ENCODE measurements around the gene CCDC9B.
A peak's percentile ranks its signal among the peaks of the same experiment; 100 is the strongest.

CCDC9B gene

DNA sequence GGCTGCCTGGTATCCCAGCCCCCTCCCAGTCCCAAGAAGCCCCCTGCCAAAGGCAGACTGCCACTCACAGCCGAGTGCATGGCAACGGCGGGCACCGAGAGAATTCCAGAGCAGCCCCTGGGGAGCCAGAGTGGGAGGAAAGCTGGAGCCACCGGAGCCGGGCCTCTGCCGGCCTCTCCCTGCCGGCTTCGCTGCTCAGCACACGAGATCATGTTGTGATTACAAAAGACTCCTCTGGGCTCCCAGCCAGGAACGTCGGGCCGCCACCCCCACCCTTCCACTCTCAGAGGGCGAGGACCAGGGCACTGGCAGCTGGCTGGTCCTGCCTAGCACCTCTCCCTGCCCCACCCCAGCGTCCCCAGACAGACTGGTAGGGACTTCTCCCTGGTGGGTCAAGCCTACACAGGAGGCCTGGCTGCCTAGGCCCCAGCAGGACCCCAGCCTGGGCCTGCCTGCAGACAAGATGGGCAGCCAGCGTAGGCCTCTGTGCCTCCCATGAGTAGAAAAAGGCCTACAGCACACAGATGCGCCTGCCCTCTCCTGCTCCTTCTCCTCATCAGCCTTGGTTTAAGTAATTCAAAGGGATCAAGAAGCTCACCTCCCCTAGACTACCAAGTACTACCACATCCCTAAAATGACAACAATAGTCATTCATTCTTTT lies at the start of gene CCDC9B:
TSS of gene CCDC9B (minus strand) at position 200 of the 661 bp plus-strand sequence. CDS start at position 80, 120 bp downstream.
- DNase-seq, result peak; percentile 86

DNA sequence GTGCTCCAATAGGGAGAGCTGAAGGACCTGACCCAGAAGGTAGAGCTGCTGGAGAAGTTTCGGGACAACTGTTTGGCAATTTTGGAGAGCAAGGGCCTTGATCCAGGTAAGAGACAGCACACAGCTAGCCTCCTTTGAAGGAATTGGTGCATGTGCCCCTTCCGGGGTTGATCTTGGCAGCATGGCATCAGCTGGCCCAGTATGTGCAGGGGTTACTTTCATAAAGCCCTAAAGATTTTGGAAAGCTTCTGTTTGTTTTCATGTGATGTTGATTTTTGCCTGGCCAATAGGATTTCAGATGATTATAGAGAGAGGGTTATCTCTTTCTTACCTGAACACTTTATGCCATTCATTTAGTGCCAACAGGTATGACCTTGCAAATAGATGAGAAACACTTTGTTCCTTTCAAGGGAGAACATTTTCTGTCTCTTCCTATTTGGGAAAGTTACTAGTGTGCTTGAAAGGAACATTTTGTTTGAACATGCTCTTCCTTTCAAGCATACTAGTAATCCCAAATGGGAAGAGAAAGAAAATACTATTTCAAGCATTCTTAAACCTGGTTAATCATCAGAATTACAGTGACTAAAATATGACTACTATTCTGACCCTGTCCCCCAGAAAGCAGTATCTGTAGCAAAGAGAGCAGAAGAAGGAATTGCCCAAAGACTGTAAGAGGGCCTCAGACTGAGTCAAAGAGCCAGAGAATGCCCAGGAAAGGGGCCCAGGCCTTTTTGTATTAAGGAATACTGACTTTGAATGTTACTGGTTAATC lies 49.3 kb upstream of the CCDC9B start:
- DNase-seq, result no peak

GRCh38 chr15:40388941-40389823 lies 48.4 kb upstream of the CCDC9B start:
- no peak for DNase-seq

DNA sequence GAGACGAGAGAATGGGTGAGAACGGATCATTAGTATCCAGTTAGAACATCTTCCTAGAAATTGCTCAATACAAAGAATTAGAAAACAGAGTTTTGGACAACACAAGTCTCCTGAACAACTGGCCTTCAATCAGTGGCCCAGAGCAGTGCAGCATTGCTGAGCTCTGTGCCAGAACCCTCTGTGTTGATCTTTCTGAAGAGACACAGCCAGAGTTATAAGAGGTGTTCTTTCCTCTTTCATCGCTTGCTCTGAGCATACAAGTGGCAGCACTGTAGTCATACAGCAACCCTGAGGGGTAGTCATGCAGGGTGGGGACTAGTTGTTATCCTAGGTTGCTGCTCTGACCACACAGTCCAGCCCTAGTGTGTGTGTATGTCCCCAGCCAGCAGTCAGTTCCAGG lies 45.7 kb upstream of the CCDC9B start:
- no peak for DNase-seq

DNA sequence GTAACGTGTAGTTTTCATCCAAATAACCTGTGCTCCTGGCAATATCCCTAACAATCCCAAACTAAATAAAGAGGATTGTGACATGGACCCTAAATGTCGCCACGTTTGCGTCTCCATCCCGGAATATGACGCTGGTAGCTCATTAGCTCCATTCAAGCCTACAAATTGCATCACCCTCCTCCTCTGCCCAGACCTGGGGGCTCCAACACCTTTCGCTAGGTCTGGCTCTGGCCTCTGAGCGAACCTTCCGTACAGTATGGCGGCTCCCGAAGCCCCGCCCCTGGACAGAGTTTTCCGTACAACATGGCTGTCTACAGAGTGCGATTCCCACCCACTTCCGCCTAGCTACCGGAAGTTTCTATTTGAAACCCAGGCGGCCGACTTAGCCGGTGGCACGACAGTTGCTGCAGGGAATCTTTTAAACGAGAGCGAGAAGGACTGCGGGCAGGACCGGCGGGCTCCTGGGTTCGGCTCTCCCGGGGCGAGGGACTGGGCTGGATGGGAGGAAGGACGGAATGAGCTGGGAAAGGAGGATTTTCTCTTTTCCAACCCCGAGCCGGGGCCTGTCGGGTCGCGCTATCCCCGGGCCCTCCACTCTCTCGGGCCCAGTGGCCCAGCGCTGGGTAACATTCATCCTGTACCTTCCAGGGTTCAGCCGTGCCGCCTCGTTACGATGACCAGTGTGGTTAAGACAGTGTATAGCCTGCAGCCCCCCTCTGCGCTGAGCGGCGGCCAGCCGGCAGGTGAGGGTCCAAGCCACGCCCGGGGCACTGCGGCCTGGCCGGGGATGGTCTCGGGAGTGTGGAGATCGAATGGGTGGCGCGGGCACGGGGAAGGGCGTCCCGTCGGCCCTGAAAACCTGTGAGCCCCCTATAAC lies 42.1 kb upstream of the CCDC9B start, which contains the start of gene KNSTRN:
TSS of gene KNSTRN (plus strand) at position 142 of the 877 bp plus-strand sequence. CDS start at position 257, 115 bp downstream.
- peak; percentile 92 for DNase-seq

- no peak for DNase-seq
Observed at GRCh38 chr15:40381818-40382529, 41.2 kb upstream of the CCDC9B start.

DNA sequence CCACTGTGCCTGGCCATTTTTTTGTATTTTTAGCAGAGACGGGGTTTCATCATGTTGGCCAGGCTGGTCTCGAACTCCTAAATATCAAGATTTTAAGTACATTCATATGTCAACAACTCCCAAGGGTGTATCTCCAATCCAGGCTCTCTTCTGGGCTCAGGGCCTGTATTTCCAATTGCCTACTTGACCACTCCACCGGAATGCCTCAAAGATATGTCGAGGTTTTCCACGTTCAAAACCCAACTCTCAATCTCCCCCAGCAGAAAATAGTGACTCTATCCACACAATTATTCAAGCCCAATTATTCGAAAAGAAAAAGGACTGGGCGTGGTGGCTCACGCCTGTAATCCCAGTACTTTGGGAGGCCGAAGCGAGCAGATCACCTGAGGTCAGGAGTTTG lies 39.9 kb upstream of the CCDC9B start:
- DNase-seq, result no peak

- DNase-seq, result peak; percentile 91
Observed at GRCh38 chr15:40379853-40380252, 39.1 kb upstream of the CCDC9B start.

DNA sequence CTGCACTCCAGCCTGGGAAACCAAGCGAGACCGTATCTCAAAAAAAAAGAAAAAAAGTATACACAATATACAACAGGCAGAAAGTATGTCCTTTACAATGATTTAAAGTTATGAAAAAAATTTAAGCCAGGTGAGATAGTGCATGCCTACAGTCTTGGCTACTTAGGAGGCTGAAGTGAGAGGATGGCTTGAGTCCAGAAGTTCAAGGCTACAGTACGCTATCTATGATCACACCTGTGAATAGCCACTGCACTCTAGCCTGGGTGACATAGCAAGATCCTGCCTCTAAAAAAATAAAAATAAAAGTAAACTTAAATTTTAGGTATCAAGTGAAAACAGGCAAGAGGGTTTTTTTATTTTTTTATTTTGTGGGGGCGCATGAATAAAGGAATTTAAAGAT lies 38.6 kb upstream of the CCDC9B start:
- no peak for DNase-seq

DNA sequence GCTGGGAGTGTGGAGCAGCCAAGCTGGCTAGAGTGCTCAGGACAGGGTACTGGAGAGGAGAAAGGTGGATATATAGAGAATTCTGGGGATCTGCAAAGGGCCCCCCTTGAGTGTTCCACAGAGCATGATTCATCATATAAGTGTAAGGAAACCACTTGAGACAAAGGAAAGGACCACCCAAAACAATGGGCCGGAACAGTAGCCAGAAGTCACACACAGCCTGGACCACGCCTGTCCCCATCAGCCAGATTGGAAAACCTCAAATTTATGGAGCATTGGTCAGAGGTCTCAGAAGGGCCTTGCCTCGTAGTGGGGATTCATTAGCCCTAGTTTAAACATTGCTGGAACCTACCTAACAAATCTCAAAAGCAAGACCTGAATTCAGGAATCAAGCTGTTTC lies 36.9 kb upstream of the CCDC9B start:
- DNase-seq, result no peak

DNA sequence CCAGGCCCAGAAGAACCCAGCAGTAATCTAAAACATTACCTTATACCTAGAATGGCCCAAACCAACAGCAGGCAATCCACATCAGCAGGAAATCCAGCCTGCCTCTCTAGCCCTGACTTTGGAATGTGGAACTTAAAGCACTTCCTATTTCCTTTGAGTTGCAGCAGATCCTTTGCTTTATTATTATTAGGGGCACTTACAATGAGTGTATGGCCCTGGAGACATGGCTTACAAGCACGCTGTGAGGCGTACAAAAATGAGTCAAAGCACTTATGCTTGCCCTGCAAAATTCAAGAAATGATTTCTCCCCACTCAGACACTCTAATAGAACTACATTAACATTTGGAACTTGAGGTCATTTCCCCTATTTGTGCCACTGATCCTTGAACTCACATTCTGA lies 32.2 kb upstream of the CCDC9B start:
- peak; percentile 31 for DNase-seq

GRCh38 chr15:40369971-40370370 lies 29.2 kb upstream of the CCDC9B start:
- no peak for DNase-seq

DNA sequence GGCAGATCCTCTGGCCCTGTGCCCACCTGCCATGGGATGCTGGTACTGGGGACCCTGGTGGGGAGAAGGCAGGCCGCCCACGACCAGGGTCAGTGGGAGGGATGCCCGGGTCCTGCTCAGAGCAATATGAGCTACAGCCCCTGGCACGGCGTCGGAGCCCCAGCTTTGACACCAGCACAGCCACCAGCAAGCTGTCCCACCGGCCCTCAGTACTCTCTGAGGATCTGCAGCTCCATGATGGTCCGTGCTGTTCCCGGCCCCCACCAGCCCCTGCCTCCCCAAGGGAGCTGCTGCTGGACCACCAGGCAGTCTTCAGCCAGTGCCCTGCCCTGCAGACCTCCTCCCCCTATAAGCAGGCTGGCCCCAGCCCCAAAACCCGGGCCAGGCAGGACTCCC lies 28.7 kb upstream of the CCDC9B start:
- DNase-seq, result no peak

GRCh38 chr15:40368719-40369473 lies 28.2 kb upstream of the CCDC9B start:
- no peak for DNase-seq

GRCh38 chr15:40367686-40368611 lies 27.2 kb upstream of the CCDC9B start:
- peak; percentile 81 for DNase-seq

GRCh38 chr15:40367371-40367685 lies 26.6 kb upstream of the CCDC9B start:
- no peak for DNase-seq

GRCh38 chr15:40366457-40367370 lies 26.0 kb upstream of the CCDC9B start:
- DNase-seq, result no peak

DNA sequence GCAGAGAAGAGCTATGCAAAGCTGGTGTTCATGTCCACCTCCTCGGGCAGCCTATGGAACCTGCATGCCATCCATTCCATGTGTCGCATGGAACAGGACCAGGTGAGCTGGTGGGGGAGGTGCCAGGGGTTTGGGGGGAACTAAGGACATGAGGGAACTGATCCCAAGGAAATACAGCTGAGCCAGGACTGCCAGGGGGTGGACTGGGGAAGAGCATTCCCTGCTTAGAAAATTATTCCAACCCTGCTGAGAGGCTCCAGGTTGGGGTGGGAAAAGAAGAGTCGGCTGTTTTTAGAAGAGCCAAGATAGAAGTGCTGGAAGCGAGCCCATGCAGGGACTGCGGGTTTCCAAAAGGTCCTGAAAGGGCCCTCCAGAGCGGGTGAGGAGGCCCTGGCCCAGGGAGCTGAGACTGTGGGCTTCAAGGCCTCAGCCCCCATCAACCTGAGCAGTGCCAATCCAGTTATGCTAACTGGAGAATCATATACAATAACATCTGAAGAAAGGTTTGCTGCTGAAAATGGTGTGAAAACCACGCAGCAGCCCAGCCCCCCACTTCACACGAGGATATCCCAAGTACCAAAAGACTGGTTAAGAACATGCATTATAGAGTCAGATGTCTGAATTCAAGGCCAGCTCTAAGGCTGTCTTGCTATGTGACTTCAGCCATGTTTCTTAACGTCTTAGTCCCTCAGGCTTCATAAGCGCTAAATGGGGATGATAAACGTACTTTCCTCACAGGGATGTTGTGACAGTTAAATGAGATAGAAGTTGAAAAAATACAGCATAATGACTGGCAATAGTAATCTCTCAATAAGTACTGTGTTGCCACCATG lies 25.1 kb upstream of the CCDC9B start:
- DNase-seq, result no peak

All from fibroblast of skin of right quadriceps (primary cell).